Cerebellar cortex (tissue), 1 donor: Measurements from ENCODE around the gene PIEZO2.

Experiments used
- DNase-seq: peaks from one replicate; pipeline ENCODE4 v3.0.0-alpha.2; 2015; ENCODE audit warnings: low spot score

The PIEZO2 gene

GRCh38 chr18:11112286-11112685, 37.1 kb downstream of the PIEZO2 start:
- no peak for DNase-seq

GRCh38 chr18:11110509-11110908, 38.9 kb downstream of the PIEZO2 start:
- no peak for DNase-seq

GRCh38 chr18:11108947-11109346, 40.4 kb downstream of the PIEZO2 start:
- no peak for DNase-seq

GRCh38 chr18:11106894-11107293, 42.5 kb downstream of the PIEZO2 start:
- DNase-seq, result no peak

GRCh38 chr18:11105463-11105862, 43.9 kb downstream of the PIEZO2 start:
- no peak for DNase-seq

GRCh38 chr18:11104307-11104706, 45.1 kb downstream of the PIEZO2 start:
- no peak for DNase-seq

GRCh38 chr18:11096839-11097750, 52.3 kb downstream of the PIEZO2 start:
- no peak for DNase-seq

GRCh38 chr18:11096411-11096810, 53.0 kb downstream of the PIEZO2 start:
- DNase-seq, result no peak

GRCh38 chr18:11095674-11096293, 53.6 kb downstream of the PIEZO2 start:
- DNase-seq, result no peak

- DNase-seq, result no peak
Measured at GRCh38 chr18:11095211-11095610, 54.2 kb downstream of the PIEZO2 start.

GRCh38 chr18:11091746-11092145, 57.6 kb downstream of the PIEZO2 start:
- no peak for DNase-seq

- DNase-seq, result no peak
Measured at GRCh38 chr18:11089931-11090715, 59.2 kb downstream of the PIEZO2 start.

- DNase-seq, result no peak
Measured at GRCh38 chr18:11081009-11081532, 68.3 kb downstream of the PIEZO2 start.

GRCh38 chr18:11078491-11078890, 70.9 kb downstream of the PIEZO2 start:
- no peak for DNase-seq

GRCh38 chr18:11077548-11078187, 71.7 kb downstream of the PIEZO2 start:
- DNase-seq, result no peak

- DNase-seq, result no peak
Measured at GRCh38 chr18:11074889-11075288, 74.5 kb downstream of the PIEZO2 start.

- no peak for DNase-seq
Measured at GRCh38 chr18:11073971-11074370, 75.4 kb downstream of the PIEZO2 start.

- no peak for DNase-seq
Measured at GRCh38 chr18:11072632-11073031, 76.7 kb downstream of the PIEZO2 start.

GRCh38 chr18:11071300-11071699, 78.1 kb downstream of the PIEZO2 start:
- no peak for DNase-seq

- DNase-seq, result no peak
Measured at GRCh38 chr18:11070593-11070992, 78.8 kb downstream of the PIEZO2 start.

- DNase-seq, result no peak
Measured at GRCh38 chr18:11066038-11066437, 83.3 kb downstream of the PIEZO2 start.
